GM12864 (cell line): Measurements from ENCODE around the gene EPB41L4B.

Experiments
- DNase-seq: peaks from one replicate; pipeline ENCODE4 v3.0.0-alpha.2; 2011; ENCODE audit warnings: low read depth
- H3K4me3 ChIP-seq: 2 replicates; pipeline ENCODE4 v1.5.1; 2011; ENCODE audit warnings: mild to moderate bottlenecking, low read depth, low read length, control low read depth
- CTCF ChIP-seq: IDR thresholded peaks from 2 replicates; pipeline ENCODE4 v1.5.1; 2011; ENCODE audit warnings: low read depth, mild to moderate bottlenecking, moderate library complexity, low read length, control low read depth, inconsistent platforms; ENCODE audit errors: missing control alignments

The EPB41L4B gene

DNA sequence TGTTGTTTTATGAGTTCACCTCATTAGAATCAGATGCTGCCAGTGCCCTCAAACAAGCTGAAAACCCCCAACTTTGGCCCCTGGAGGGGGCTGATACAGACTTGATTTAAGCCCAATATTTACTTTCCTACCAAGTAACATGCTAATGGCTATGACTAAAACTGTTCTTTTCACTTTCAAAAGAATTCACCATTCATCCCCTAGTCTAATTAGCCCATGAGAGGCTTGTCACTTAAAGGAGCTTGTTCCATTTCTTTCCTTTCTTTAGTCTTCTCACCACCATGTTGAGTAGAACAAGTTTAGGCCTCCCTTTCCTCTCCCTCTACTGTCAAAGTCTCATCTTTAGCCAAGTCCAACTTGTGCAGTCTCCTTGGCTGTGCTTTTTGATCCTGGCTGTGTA is 50.4 kb downstream of the EPB41L4B start:
- no peak for DNase-seq
- H3K4me3 ChIP-seq, result no peak overlapping the region
- TF ChIP-seq CTCF, result no peak

- no peak for DNase-seq
- TF ChIP-seq CTCF, result no peak
- H3K4me3 ChIP-seq, result no peak overlapping the region
Observed at GRCh38 chr9:109269839-109270238, 51.0 kb downstream of the EPB41L4B start.

DNA sequence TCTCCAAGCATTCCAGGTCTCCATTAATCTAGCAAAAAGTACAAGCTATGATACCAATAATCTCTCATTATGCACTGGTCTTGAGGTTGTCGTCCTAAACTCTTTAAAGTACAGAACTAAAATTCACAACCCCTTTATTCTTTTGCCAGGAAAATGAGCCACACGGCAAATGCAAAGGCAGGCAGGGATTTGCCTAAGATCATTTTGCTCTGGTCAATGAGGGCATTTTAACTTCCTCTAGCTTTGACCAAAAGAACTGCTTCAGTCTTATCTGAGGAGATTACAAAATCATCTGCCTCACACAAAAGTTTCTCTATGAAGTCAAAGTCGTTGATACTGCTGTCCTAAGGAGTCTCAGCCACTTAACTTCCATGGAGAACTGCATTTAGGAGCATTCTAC is 51.8 kb downstream of the EPB41L4B start:
- H3K4me3 ChIP-seq, result no peak overlapping the region
- DNase-seq, result no peak
- no peak for TF ChIP-seq CTCF

GRCh38 chr9:109267555-109267954 is 53.3 kb downstream of the EPB41L4B start:
- no peak for TF ChIP-seq CTCF
- no peak for DNase-seq
- no peak overlapping the region for H3K4me3 ChIP-seq

DNA sequence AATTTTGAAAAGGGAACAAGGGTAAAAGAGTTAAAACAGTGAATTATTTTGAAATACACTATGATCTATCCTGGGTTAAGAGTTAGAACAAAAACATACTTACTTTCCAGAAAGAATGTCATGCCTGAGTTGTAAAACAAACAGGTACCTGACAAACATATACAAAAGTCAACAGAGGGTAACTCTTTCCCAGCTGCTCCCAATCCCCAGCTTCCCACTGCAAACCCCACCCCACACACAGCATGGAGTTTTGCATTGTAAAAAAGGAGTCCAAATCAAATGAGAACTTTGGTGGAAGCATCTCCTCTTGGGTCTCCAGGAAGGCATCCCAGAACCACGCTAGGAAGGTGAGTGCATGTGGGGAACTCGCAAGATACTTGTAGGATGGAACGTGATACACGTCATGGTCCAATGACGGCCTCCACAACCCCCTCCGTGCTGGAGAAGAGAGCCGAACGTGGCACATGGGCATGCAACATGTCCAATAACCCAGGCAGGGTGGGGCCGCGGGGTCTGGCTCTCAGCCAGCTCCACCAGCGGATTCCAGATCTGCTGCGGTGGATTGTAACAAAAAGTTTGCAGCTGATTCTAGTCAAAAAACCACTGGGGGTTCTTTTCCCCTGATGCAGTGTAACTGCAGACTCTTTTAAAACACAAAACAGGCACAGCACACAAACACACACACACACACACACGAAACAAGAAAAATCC is 55.8 kb downstream of the EPB41L4B start:
- no peak for TF ChIP-seq CTCF

GRCh38 chr9:109263358-109263757 is 57.5 kb downstream of the EPB41L4B start:
- TF ChIP-seq CTCF, result no peak
- DNase-seq, result no peak
- no peak overlapping the region for H3K4me3 ChIP-seq

More for the DNA sequence above, 55.8 kb downstream of the EPB41L4B start:
- H3K4me3 ChIP-seq, result no peak overlapping the region
- no peak for DNase-seq
